K562 (cell line): Measurements from ENCODE around the gene PMFBP1. TPM values are rescaled to one million over a fixed set of nuclear protein-coding genes. Genes with fewer than 3 reads are reported as not detected.

ENCODE experiments used
- SRF ChIP-seq, 2 experiments: fragments of 250-450, 450-650 bp in 1 of 2; sonication (Bioruptor Pico) in 1 of 2; sonication (generic) in 1 of 2; formaldehyde crosslinking; IDR thresholded peaks; 2 replicates each; pipeline versions ENCODE4 v1.5.0 to v1.5.1; 2020 to 2022; ENCODE audit warnings: mild to moderate bottlenecking in 1 of 2, missing genetic modification reagents in 1 of 2
- polyA plus RNA-seq, 8 experiments: library from polyadenylated mRNA; depleted of rRNA in 4 of 8; stranded (reverse) in 5 of 8; unstranded in 3 of 8; fragments of >200 nt; fragmentation: Nextera tagmentation in 2 of 8; fragmentation: Illumina TruSeq in 1 of 8; extraction: Ambion mirVana in 2 of 8; extraction: Trizol in 1 of 8; gene quantifications; 2 replicates each; pipeline versions ENCODE4 v1.2.1 to v1.2.3, GENCODE V29; 2011 to 2014; ENCODE audit warnings: inconsistent platforms in 1 of 8, missing spikeins in 1 of 8
- total RNA-seq, 7 experiments: library from RNA; depleted of rRNA in 6 of 7; stranded (reverse); fragments of >200 nt in 6 of 7; fragmentation: Illumina TruSeq in 2 of 7; extraction: Trizol in 2 of 7; gene quantifications; 2 replicates each; pipeline versions ENCODE4 v1.2.1 to v1.2.3, GENCODE V29; 2011 to 2021; ENCODE audit warnings: low replicate concordance in 1 of 7
- TF ChIP-seq, protein P1 (sequence below), 3 experiments: fragments of 200-800 bp in 1 of 3; fragments of 250-450 bp in 1 of 3; fragments of 450-650 bp in 1 of 3; sonication (Bioruptor Pico) in 1 of 3; sonication (Bioruptor generic) in 1 of 3; formaldehyde crosslinking in 1 of 3; IDR thresholded peaks; 2 replicates each; pipeline versions ENCODE4 v1.6.1 to v1.8.0; 2016 to 2022; ENCODE audit warnings: mild to moderate bottlenecking in 2 of 3, missing genetic modification characterization in 2 of 3, missing compliant biosample characterization in 1 of 3, moderate library complexity in 1 of 3
- TF ChIP-seq, protein P2 (sequence below), 2 experiments: fragments of 450-650 bp in 1 of 2; sonication (generic) in 1 of 2; formaldehyde crosslinking in 1 of 2; IDR thresholded peaks in 1 of 2; conservative IDR thresholded peaks in 1 of 2; 2 replicates each; pipeline versions ENCODE4 v1.6.1 to v1.8.1; 2016 to 2023; ENCODE audit warnings: mild to moderate bottlenecking in 2 of 2, moderate library complexity in 2 of 2, inconsistent platforms in 1 of 2, missing genetic modification reagents in 1 of 2
- TF ChIP-seq, protein P3 (sequence below): fragments of 250-450 bp; sonication (Bioruptor Pico); IDR thresholded peaks from 2 replicates; pipeline ENCODE4 v1.5.0; 2020; ENCODE audit warnings: mild to moderate bottlenecking, borderline replicate concordance

Gene PMFBP1
- total and polyA plus RNA-seq, 9 of the 15 experiments (the other 6 are each of a cell fraction or from before 2014, with no cell fraction given), result 0.13 to 0.91 (median 0.47) TPM

DNA sequence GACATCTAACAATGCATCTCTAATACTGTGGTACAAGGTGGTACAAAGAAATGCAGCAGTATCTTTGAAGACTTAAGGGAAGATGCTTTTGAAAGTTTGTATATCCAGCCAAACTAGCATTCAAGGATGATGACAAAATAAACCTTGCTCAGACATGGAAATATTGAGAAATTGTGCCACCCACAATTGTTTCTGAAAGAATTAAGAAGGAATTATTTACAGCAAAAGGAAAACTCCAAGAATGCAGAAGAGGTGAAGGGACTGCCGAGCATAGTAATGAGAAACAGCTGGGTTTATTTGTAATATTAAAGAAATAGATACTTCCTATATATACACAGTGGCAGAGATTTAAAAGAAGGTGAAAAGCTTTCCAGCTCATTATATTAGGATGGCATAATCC, 29.5 kb downstream of the PMFBP1 start (continued):
- TF ChIP-seq, protein P1, sequence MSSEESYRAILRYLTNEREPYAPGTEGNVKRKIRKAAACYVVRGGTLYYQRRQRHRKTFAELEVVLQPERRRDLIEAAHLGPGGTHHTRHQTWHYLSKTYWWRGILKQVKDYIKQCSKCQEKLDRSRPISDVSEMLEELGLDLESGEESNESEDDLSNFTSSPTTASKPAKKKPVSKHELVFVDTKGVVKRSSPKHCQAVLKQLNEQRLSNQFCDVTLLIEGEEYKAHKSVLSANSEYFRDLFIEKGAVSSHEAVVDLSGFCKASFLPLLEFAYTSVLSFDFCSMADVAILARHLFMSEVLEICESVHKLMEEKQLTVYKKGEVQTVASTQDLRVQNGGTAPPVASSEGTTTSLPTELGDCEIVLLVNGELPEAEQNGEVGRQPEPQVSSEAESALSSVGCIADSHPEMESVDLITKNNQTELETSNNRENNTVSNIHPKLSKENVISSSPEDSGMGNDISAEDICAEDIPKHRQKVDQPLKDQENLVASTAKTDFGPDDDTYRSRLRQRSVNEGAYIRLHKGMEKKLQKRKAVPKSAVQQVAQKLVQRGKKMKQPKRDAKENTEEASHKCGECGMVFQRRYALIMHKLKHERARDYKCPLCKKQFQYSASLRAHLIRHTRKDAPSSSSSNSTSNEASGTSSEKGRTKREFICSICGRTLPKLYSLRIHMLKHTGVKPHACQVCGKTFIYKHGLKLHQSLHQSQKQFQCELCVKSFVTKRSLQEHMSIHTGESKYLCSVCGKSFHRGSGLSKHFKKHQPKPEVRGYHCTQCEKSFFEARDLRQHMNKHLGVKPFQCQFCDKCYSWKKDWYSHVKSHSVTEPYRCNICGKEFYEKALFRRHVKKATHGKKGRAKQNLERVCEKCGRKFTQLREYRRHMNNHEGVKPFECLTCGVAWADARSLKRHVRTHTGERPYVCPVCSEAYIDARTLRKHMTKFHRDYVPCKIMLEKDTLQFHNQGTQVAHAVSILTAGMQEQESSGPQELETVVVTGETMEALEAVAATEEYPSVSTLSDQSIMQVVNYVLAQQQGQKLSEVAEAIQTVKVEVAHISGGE (CRISPR knock-in tag; IDR thresholded peaks at IDR 0.05), result no peak
- TF ChIP-seq, protein P2, sequence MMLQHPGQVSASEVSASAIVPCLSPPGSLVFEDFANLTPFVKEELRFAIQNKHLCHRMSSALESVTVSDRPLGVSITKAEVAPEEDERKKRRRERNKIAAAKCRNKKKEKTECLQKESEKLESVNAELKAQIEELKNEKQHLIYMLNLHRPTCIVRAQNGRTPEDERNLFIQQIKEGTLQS (IDR thresholded peaks at IDR 0.05), result no peak
- TF ChIP-seq, protein P2 (CRISPR knock-in tag; conservative IDR thresholded peaks at IDR 0.05), result no peak
- TF ChIP-seq, protein P3, sequence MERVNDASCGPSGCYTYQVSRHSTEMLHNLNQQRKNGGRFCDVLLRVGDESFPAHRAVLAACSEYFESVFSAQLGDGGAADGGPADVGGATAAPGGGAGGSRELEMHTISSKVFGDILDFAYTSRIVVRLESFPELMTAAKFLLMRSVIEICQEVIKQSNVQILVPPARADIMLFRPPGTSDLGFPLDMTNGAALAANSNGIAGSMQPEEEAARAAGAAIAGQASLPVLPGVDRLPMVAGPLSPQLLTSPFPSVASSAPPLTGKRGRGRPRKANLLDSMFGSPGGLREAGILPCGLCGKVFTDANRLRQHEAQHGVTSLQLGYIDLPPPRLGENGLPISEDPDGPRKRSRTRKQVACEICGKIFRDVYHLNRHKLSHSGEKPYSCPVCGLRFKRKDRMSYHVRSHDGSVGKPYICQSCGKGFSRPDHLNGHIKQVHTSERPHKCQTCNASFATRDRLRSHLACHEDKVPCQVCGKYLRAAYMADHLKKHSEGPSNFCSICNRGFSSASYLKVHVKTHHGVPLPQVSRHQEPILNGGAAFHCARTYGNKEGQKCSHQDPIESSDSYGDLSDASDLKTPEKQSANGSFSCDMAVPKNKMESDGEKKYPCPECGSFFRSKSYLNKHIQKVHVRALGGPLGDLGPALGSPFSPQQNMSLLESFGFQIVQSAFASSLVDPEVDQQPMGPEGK (CRISPR knock-in tag), result no peak
- no peak for TF ChIP-seq SRF (CRISPR knock-in tag; IDR thresholded peaks at IDR 0.05)
